ENCODE measurements around the gene B3GNT3. TPM values are rescaled to one million over a fixed set of nuclear protein-coding genes. Genes with fewer than 3 reads are reported as not detected.

The B3GNT3 gene
- total RNA-seq, 1 experiment from 2014 or later = 22.2 TPM

DNA sequence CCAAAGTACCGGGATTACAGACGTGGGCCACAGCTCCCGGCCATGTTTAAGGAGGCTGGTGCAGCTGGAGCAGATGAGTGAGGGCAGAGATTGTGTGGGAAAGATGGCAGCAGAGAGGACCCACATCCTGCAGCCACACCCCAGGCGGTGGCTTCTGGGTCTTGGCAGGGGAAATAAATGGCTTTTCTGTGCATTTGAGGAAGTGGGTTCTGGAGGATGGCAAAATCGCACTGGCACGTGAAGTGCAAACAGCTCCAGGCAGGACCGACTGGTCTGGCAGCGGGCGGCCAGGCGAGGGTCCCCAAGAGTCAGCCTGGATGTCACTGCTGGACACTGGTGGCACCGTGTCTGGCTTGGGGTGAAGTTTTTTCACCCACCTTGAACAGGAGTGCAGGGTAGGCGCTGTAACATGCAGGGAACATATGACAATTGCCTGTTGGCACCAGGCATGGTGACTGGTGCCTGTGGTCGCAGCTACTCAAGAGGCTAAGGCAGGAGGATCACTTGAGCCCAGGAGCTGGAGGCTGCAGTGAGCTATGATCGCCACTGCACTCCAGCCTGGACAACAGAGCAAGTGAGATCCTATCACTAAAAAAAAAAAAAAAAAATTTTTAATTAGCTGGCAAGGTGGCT is 8.4 kb downstream of the B3GNT3 start:
- H3K79me2 ChIP-seq (ENCODE audit: insufficient read depth, low read length) = peaks cover 23% of the 10 kb centered on the region; the same call in 1 of the 2 replicates

More for the DNA sequence above, 8.4 kb downstream of the B3GNT3 start:
- ATAC-seq = no peak
- Histone ChIP-seq H3K27ac (ENCODE audit: low read depth, low read length) (no peak overlapping the region), H3K9ac (ENCODE audit: low read length) (no peak overlapping the region), H3K9me2 (ENCODE audit: insufficient read depth) (no peaks in the 10 kb centered on the region), H3K4me3 (replicated peaks in 1 of 2; ENCODE audit: low read depth in 1 of 2, low read length in 2 of 2) (no peak overlapping the region), H3K36me3 (ENCODE audit: control insufficient read depth in 1 of 2, insufficient read depth in 2 of 2, low read length in 2 of 2) (peaks cover 0 to 1% of the 10 kb centered on the region in 2 experiments; a peak in 2 of 4 replicates), H3K4me2 (ENCODE audit: low read length) (no peak overlapping the region), H3K9me3 (ENCODE audit: control insufficient read depth in 1 of 2, insufficient read depth in 1 of 2, low read depth in 1 of 2, low read length in 2 of 2) (no peaks in the 10 kb centered on the region), H3K4me1 (ENCODE audit: control insufficient read depth in 1 of 2, insufficient read depth in 2 of 2, low read length in 2 of 2) (peaks cover 4 to 33% of the 10 kb centered on the region in 2 experiments; a peak in 3 of 4 replicates), H2AFZ (ENCODE audit: low read depth, low read length, poor library complexity, severe bottlenecking) (no peak overlapping the region), H4K20me1 (ENCODE audit: insufficient read depth) (no peaks in the 10 kb centered on the region), H3K27me3 (ENCODE audit: insufficient read depth, low read length) (no peaks in the 10 kb centered on the region)
- TF ChIP-seq CEBPB (IDR thresholded peaks at IDR 0.05; ENCODE audit: low read depth) (no peak), POLR2A (IDR thresholded peaks at IDR 0.05; ENCODE audit: borderline replicate concordance, extremely low read depth, insufficient read depth, insufficient read length) (no peak), JUND (IDR thresholded peaks at IDR 0.05) (no peak), EZH2phosphoT487 (IDR thresholded peaks at IDR 0.05; ENCODE audit: borderline replicate concordance) (no peak), RAD21 (IDR thresholded peaks at IDR 0.05; ENCODE audit: low read depth) (no peak), YY1 (IDR thresholded peaks at IDR 0.05; ENCODE audit: extremely low read depth, insufficient replicate concordance, low read depth, low read length) (no peak), SP1 (IDR thresholded peaks at IDR 0.05; ENCODE audit: low read depth) (no peak), TCF7L2 (IDR thresholded peaks at IDR 0.05; ENCODE audit: borderline replicate concordance, extremely low read depth, insufficient read depth, insufficient read length) (no peak), CTCF (IDR thresholded peaks at IDR 0.05 in 2 of 3, conservative IDR thresholded peaks at IDR 0.05 in 1 of 3; ENCODE audit: borderline replicate concordance in 1 of 3, insufficient read depth in 1 of 3, low read depth in 2 of 3, low read length in 2 of 3) (no peak), ZNF274 (IDR thresholded peaks at IDR 0.05; ENCODE audit: low read depth, low read length) (no peak)
- TF ChIP-seq, protein P1, sequence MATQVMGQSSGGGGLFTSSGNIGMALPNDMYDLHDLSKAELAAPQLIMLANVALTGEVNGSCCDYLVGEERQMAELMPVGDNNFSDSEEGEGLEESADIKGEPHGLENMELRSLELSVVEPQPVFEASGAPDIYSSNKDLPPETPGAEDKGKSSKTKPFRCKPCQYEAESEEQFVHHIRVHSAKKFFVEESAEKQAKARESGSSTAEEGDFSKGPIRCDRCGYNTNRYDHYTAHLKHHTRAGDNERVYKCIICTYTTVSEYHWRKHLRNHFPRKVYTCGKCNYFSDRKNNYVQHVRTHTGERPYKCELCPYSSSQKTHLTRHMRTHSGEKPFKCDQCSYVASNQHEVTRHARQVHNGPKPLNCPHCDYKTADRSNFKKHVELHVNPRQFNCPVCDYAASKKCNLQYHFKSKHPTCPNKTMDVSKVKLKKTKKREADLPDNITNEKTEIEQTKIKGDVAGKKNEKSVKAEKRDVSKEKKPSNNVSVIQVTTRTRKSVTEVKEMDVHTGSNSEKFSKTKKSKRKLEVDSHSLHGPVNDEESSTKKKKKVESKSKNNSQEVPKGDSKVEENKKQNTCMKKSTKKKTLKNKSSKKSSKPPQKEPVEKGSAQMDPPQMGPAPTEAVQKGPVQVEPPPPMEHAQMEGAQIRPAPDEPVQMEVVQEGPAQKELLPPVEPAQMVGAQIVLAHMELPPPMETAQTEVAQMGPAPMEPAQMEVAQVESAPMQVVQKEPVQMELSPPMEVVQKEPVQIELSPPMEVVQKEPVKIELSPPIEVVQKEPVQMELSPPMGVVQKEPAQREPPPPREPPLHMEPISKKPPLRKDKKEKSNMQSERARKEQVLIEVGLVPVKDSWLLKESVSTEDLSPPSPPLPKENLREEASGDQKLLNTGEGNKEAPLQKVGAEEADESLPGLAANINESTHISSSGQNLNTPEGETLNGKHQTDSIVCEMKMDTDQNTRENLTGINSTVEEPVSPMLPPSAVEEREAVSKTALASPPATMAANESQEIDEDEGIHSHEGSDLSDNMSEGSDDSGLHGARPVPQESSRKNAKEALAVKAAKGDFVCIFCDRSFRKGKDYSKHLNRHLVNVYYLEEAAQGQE (IDR thresholded peaks at IDR 0.05; ENCODE audit: low read depth) = no peak
- CTCF ChIA-PET = interaction anchor here (0.7 kb wide), 1 partner anchor 28 kb away, joined by 3 read pairs; no protein-coding TSS in a partner anchor
- no TSS peak for BruUV-seq (replicated peaks)
- intact Hi-C loops (cut with micrococcal nuclease) = no loop called here
- POLR2A ChIA-PET = interaction anchor here (1.1 to 1.4 kb wide), 3 partner anchors 14 to 56 kb away, joined by 3 to 5 read pairs (median 5); partner anchors contain the start of gene RPL18A
- DNase-seq (ENCODE audit: low read depth, low spot score) = no peak
- RAD21 ChIA-PET (ENCODE audit: low non-redundant PET in 1 of 2, low total read pairs in 2 of 2, uncharacterized antibody in 2 of 2, unreplicated experiment in 2 of 2) = interaction anchor here in 1 of 2 experiments (0.6 kb wide), 1 partner anchor 26 kb away, joined by 3 read pairs; no protein-coding TSS in a partner anchor

All from HCT116 (cell line).